K562 (cell line): Measurements from ENCODE around the gene RNPEP. TPM values are rescaled to one million over a fixed set of nuclear protein-coding genes. Genes with fewer than 3 reads are reported as not detected.

ENCODE experiments used
- ATAC-seq: fragments of 200-7000 bp; cut with Tn5 transposase; 3 replicates; pipeline ENCODE4 v1.9.1; 2020; ENCODE audit warnings: moderate library complexity
- BruUV-seq: library from RNA; stranded (reverse); fragments of 400-500 nt; replicated peaks from 2 replicates; lab custom pipeline; 2021; lab: Mats Ljungman, UMichigan
- CTCF ChIA-PET: fragments of 300-600 bp; formaldehyde crosslinking; extraction: SDS; loops from one replicate; lab custom pipeline; 2021; ENCODE audit warnings: low intra/inter-chr PET ratio; lab: Yijun Ruan, JAX
- POLR2A ChIA-PET: fragments of 300-600, 350-650 bp; sonication (Branson Sonifier 250); formaldehyde crosslinking; extraction: SDS; loops from one replicate; lab custom pipeline; 2021; ENCODE audit warnings: antibody characterized with exemption, inconsistent platforms; lab: Yijun Ruan, JAX
- DNase-seq, 4 experiments: peaks; one replicate each; pipeline versions ENCODE4 v3.0.0 to v3.0.0-alpha.2; 2011 to 2018; ENCODE audit warnings: low spot score in 3 of 4, mixed read lengths in 3 of 4; ENCODE audit errors: extremely low read depth in 1 of 4
- FAIRE-seq: peaks from 2 replicates; lab custom pipeline; 2011; peaks lifted over from hg19 to GRCh38; lab: Jason Lieb, UNC
- H2AFZ ChIP-seq: 2 replicates; pipeline ENCODE4 v1.6.0; 2011; ENCODE audit warnings: low read depth, low read length, control low read depth, inconsistent platforms
- H3K27ac ChIP-seq: fragments of 200-600 bp; 3 replicates; pipeline ENCODE4 v1.8.0; 2011; ENCODE audit warnings: low read depth, mild to moderate bottlenecking, control low read depth, inconsistent platforms, low read length, moderate library complexity, mixed read lengths; ENCODE audit errors: extremely low read depth
- H3K27me3 ChIP-seq, 2 experiments: fragments of 300-600 bp in 1 of 2; 2 replicates in 1 of 2; 3 replicates in 1 of 2; pipeline versions ENCODE4 v1.6.0 to v1.8.0; 2011; ENCODE audit warnings: inconsistent platforms in 2 of 2, low read length in 2 of 2, mild to moderate bottlenecking in 1 of 2, mixed read lengths in 1 of 2, moderate library complexity in 1 of 2; ENCODE audit not compliant: control insufficient read depth in 2 of 2, insufficient read depth in 2 of 2
- H3K36me3 ChIP-seq: fragments of 300-600 bp; 3 replicates; pipeline ENCODE4 v1.8.0; 2011; ENCODE audit warnings: mild to moderate bottlenecking, low read length, inconsistent platforms; ENCODE audit not compliant: control insufficient read depth, insufficient read depth
- H3K4me1 ChIP-seq, 2 experiments: fragments of 200-600 bp in 1 of 2; replicated peaks in 1 of 2; 2 replicates in 1 of 2; 3 replicates in 1 of 2; pipeline versions ENCODE4 v1.5.1 to v1.8.0; 2011; ENCODE audit warnings: inconsistent platforms in 2 of 2, low read length in 2 of 2, mild to moderate bottlenecking in 1 of 2, mixed read lengths in 1 of 2, moderate library complexity in 1 of 2; ENCODE audit not compliant: control insufficient read depth in 2 of 2, insufficient read depth in 2 of 2
- H3K4me2 ChIP-seq: 2 replicates; pipeline ENCODE4 v1.6.1; 2011; ENCODE audit warnings: low read length, control low read depth, inconsistent platforms, mixed read lengths; ENCODE audit not compliant: insufficient read depth
- H3K4me3 ChIP-seq: fragments of 200-600 bp; sonication (generic), shearing (Covaris generic); 2 replicates; pipeline ENCODE4 v1.5.1; 2016; ENCODE audit warnings: control low read depth, inconsistent platforms
- H3K79me2 ChIP-seq: fragments of 200-600 bp; 3 replicates; pipeline ENCODE4 v1.8.0; 2011; ENCODE audit warnings: low read length, inconsistent platforms; ENCODE audit not compliant: control insufficient read depth, insufficient read depth
- H3K9ac ChIP-seq, 2 experiments: 2 replicates each; pipeline versions ENCODE4 v1.6.0 to v1.6.1; 2011; ENCODE audit warnings: low read depth in 2 of 2, low read length in 2 of 2, control low read depth in 1 of 2, inconsistent platforms in 1 of 2, mild to moderate bottlenecking in 1 of 2, mixed read lengths in 1 of 2; ENCODE audit not compliant: insufficient read depth in 1 of 2
- H3K9me1 ChIP-seq: one replicate; pipeline ENCODE4 v1.6.0; 2011; ENCODE audit warnings: inconsistent platforms, mild to moderate bottlenecking, low read length, moderate library complexity; ENCODE audit not compliant: control insufficient read depth, insufficient read depth
- H3K9me3 ChIP-seq: replicated peaks from 2 replicates; pipeline ENCODE4 v1.5.1; 2011; ENCODE audit warnings: low read depth, low read length, inconsistent platforms; ENCODE audit not compliant: control insufficient read depth, insufficient read depth
- H4K20me1 ChIP-seq: replicated peaks from 2 replicates; pipeline ENCODE4 v1.6.1; 2011; ENCODE audit warnings: low read length, inconsistent platforms, mixed read lengths; ENCODE audit not compliant: control insufficient read depth, insufficient read depth
- ARID2 ChIP-seq: fragments of 450-650 bp; IDR thresholded peaks from 2 replicates; pipeline ENCODE4 v1.6.1; 2017; ENCODE audit warnings: antibody characterized with exemption, mild to moderate bottlenecking
- ARID4B ChIP-seq: sonication (generic); formaldehyde crosslinking; IDR thresholded peaks from 2 replicates; pipeline ENCODE4 v1.8.0; 2022; ENCODE audit warnings: mild to moderate bottlenecking, missing genetic modification reagents
- ARNT ChIP-seq, 2 experiments: fragments of 450-650 bp; IDR thresholded peaks; 2 replicates each; pipeline ENCODE4 v1.6.1; 2016; ENCODE audit warnings: mild to moderate bottlenecking in 1 of 2
- HMBOX1 ChIP-seq: sonication (generic); IDR thresholded peaks from 2 replicates; pipeline ENCODE4 v1.6.1; 2016
- JUND ChIP-seq, 2 experiments: IDR thresholded peaks; 2 replicates in 1 of 2; 3 replicates in 1 of 2; pipeline ENCODE4 v1.6.1; 2011; ENCODE audit warnings: borderline replicate concordance in 2 of 2, low read depth in 2 of 2, low read length in 2 of 2, improper control_type of control experiment in 1 of 2, missing biosample characterization in 1 of 2, missing genetic modification characterization in 1 of 2, missing genetic modification reagents in 1 of 2
- KLF16 ChIP-seq: IDR thresholded peaks from 2 replicates; pipeline ENCODE4 v1.6.1; 2016; ENCODE audit warnings: antibody characterized with exemption
- MCM2 ChIP-seq: fragments of 450-650 bp; IDR thresholded peaks from 2 replicates; pipeline ENCODE4 v1.6.1; 2017; ENCODE audit warnings: low read depth, mild to moderate bottlenecking
- NFE2 ChIP-seq: IDR thresholded peaks from 2 replicates; pipeline ENCODE4 v1.6.1; 2014; ENCODE audit warnings: antibody characterized with exemption, low read depth
- PML ChIP-seq: IDR thresholded peaks from 2 replicates; pipeline ENCODE4 v1.6.1; 2012; ENCODE audit warnings: low read length, inconsistent platforms
- PYGO2 ChIP-seq: fragments of 450-650 bp; IDR thresholded peaks from 2 replicates; pipeline ENCODE4 v1.6.1; 2016; ENCODE audit warnings: mild to moderate bottlenecking, missing genetic modification characterization, moderate library complexity, missing compliant biosample characterization
- RB1 ChIP-seq: fragments of 450-650 bp; IDR thresholded peaks from 2 replicates; pipeline ENCODE4 v1.6.1; 2017; ENCODE audit warnings: low read depth, mild to moderate bottlenecking
- RFX5 ChIP-seq: IDR thresholded peaks from 2 replicates; pipeline ENCODE4 v1.6.1; 2011; ENCODE audit warnings: low read depth, mild to moderate bottlenecking, improper control_type of control experiment, low read length
- YY1 ChIP-seq, 3 experiments: IDR thresholded peaks; 2 replicates each; pipeline ENCODE4 v1.6.1; 2011; ENCODE audit warnings: low read length in 2 of 3, mild to moderate bottlenecking in 2 of 3, moderate library complexity in 2 of 3, borderline replicate concordance in 1 of 3, control low read depth in 1 of 3, low read depth in 1 of 3; ENCODE audit not compliant: insufficient read depth in 3 of 3, insufficient replicate concordance in 2 of 3, control insufficient read depth in 1 of 3, insufficient read length in 1 of 3; ENCODE audit errors: extremely low read depth in 1 of 3
- ZNF184 ChIP-seq: sonication (generic); formaldehyde crosslinking; IDR thresholded peaks from 2 replicates; pipeline ENCODE4 v1.5.0; 2020; ENCODE audit warnings: missing genetic modification reagents
- ZNF76 ChIP-seq: fragments of 250-450 bp; sonication (Bioruptor Pico); IDR thresholded peaks from 2 replicates; pipeline ENCODE4 v1.4.0; 2020; ENCODE audit warnings: mild to moderate bottlenecking, moderate library complexity, borderline replicate concordance
- WGBS: fragments of 100-300 bp; shearing (Covaris generic); methylation state at CpG from one replicate; pipeline ENCODE4 v1.1.6; 2016; ENCODE audit warnings: low coverage, mixed read lengths; ENCODE audit not compliant: insufficient coverage; ENCODE audit errors: missing lambda C conversion rate; 5-methylcytosine and 5-hydroxymethylcytosine counted together
- in situ Hi-C: fragments of 300-500 bp; cut with MboI; formaldehyde crosslinking; loops from 4 replicates; pipeline ENCODE4 v1.15.0; 2018; ENCODE audit warnings: inconsistent platforms, mixed read lengths
- intact Hi-C: fragments of 100-400 bp; cut with micrococcal nuclease; formaldehyde crosslinking; loops from 2 replicates; pipeline ENCODE4 v1.14.2; 2022
- polyA plus RNA-seq, 8 experiments: library from polyadenylated mRNA; depleted of rRNA in 4 of 8; stranded (reverse) in 5 of 8; unstranded in 3 of 8; fragments of >200 nt; fragmentation: Nextera tagmentation in 2 of 8; fragmentation: Illumina TruSeq in 1 of 8; extraction: Ambion mirVana in 2 of 8; extraction: Trizol in 1 of 8; gene quantifications; 2 replicates each; pipeline versions ENCODE4 v1.2.1 to v1.2.3, GENCODE V29; 2011 to 2014; ENCODE audit warnings: inconsistent platforms in 1 of 8, missing spikeins in 1 of 8
- total RNA-seq, 7 experiments: library from RNA; depleted of rRNA in 6 of 7; stranded (reverse); fragments of >200 nt in 6 of 7; fragmentation: Illumina TruSeq in 2 of 7; extraction: Trizol in 2 of 7; gene quantifications; 2 replicates each; pipeline versions ENCODE4 v1.2.1 to v1.2.3, GENCODE V29; 2011 to 2021; ENCODE audit warnings: low replicate concordance in 1 of 7
- TF ChIP-seq, protein P1 (sequence below), 3 experiments: fragments of 200-800 bp in 1 of 3; sonication (Bioruptor generic) in 1 of 3; sonication (generic) in 1 of 3; formaldehyde crosslinking in 1 of 3; IDR thresholded peaks; 2 replicates each; pipeline versions ENCODE4 v1.6.1 to v1.8.0; 2016 to 2022; ENCODE audit warnings: mild to moderate bottlenecking in 2 of 3, missing compliant biosample characterization in 2 of 3, missing genetic modification characterization in 2 of 3, missing genetic modification reagents in 1 of 3

The RNPEP gene
- total and polyA plus RNA-seq, 9 of the 15 experiments (the other 6 are each of a cell fraction or from before 2014, with no cell fraction given) = 27.5 to 131 (median 63.4) TPM

- peak overlapping the region; percentile 99 for H2AFZ ChIP-seq
- peak overlapping the region; percentile 91 for H3K27ac ChIP-seq
- H3K27me3 ChIP-seq = no peaks in the 10 kb centered on the region
- no peaks in the 10 kb centered on the region for H3K9me3 ChIP-seq
- H3K9ac ChIP-seq = peak overlapping the region; percentile 81 to 90; a peak in 3 of 4 replicates
- POLR2A ChIA-PET = interaction anchor here (0.5 to 1.8 kb wide), 7 partner anchors 8 to 25 kb away, joined by 3 to 9 read pairs (median 5); partner anchors contain the start of gene TIMM17A
- no peaks in the 10 kb centered on the region for H3K36me3 ChIP-seq
- no peaks in the 10 kb centered on the region for H3K79me2 ChIP-seq
- ATAC-seq (no peak), DNase-seq (no peak), FAIRE-seq (no peak)
- H3K4me3 ChIP-seq = no peak overlapping the region; the same call in 1 of the 2 replicates
- H3K9me1 ChIP-seq = no peaks in the 10 kb centered on the region
- peaks cover 43 to 49% of the 10 kb centered on the region in 2 experiments for H3K4me1 ChIP-seq
- in situ Hi-C loops (no loop called here), intact Hi-C loops (no loop called here)
- no TSS peak for BruUV-seq
- CTCF ChIA-PET = no interaction called here
- WGBS = 86% methylated on average over 1 of the region's 1 CpG
- peak overlapping the region; percentile 77 for H3K4me2 ChIP-seq
- H4K20me1 ChIP-seq = no peaks in the 10 kb centered on the region
- TF ChIP-seq ARNT (IDR thresholded peaks at IDR 0.05) (no peak), HMBOX1 (no peak), ZNF184 (no peak), JUND (IDR thresholded peaks at IDR 0.05; ENCODE audit: borderline replicate concordance, low read depth, low read length) (no peak), JUND (tag; IDR thresholded peaks at IDR 0.05; ENCODE audit: borderline replicate concordance, low read depth, low read length) (no peak), ARID4B (CRISPR knock-in tag) (no peak), ZNF76 (CRISPR knock-in tag) (no peak), PYGO2 (tag) (no peak), KLF16 (no peak), NFE2 (no peak), RB1 (no peak), PML (no peak), MCM2 (no peak), YY1 (IDR thresholded peaks at IDR 0.05; ENCODE audit: borderline replicate concordance in 1 of 3, control insufficient read depth in 1 of 3, extremely low read depth in 1 of 3, insufficient read depth in 3 of 3, insufficient read length in 1 of 3, insufficient replicate concordance in 2 of 3, low read depth in 1 of 3, low read length in 2 of 3) (no peak), RFX5 (no peak), ARID2 (no peak)
- TF ChIP-seq, protein P1, sequence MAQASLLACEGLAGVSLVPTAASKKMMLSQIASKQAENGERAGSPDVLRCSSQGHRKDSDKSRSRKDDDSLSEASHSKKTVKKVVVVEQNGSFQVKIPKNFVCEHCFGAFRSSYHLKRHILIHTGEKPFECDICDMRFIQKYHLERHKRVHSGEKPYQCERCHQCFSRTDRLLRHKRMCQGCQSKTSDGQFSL (CRISPR knock-in tag; IDR thresholded peaks at IDR 0.05) = no peak
- TF ChIP-seq, protein P1 (tag; IDR thresholded peaks at IDR 0.05) = no peak
Observed at GRCh38 chr1:201942129-201942495, 40.3 kb upstream of the RNPEP start.
